Natural killer cell treated with Interleukin-12 subunit alpha and Interleukin-12 subunit beta and Interleukin-15 and Interleukin-18, amount 100 ng/mL, for 72 hours (primary cell): ENCODE measurements around the gene SV2C. TPM values are rescaled to one million over a fixed set of nuclear protein-coding genes. Genes with fewer than 3 reads are reported as not detected.

ENCODE experiments used
- ATAC-seq, 2 donors: fragments of 150-1000 bp; cut with Tn5 transposase in 1 of 2; sonication (Bioruptor Pico), chemical (Tn5 transposase) in 1 of 2; 2 replicates each; pipeline ENCODE4 v1.10.0; 2021
- DNase-seq: peaks from one replicate; pipeline ENCODE4 v3.0.0; 2022; ENCODE audit warnings: low spot score
- H3K27ac Mint-ChIP-seq, 2 donors: 1 replicate in 1 of 2; 2 replicates in 1 of 2; pipeline ENCODE4 v1.8.0; 2022; ENCODE audit warnings: mixed read lengths in 2 of 2, mild to moderate bottlenecking in 1 of 2, moderate library complexity in 1 of 2
- H3K27me3 Mint-ChIP-seq, 2 donors: 1 replicate in 1 of 2; 2 replicates in 1 of 2; pipeline ENCODE4 v1.8.0; 2022; ENCODE audit warnings: mixed read lengths in 2 of 2
- H3K36me3 Mint-ChIP-seq: one replicate; pipeline ENCODE4 v1.8.0; 2022; ENCODE audit warnings: mixed read lengths
- H3K4me1 Mint-ChIP-seq, 2 donors: 1 replicate in 1 of 2; 2 replicates in 1 of 2; pipeline ENCODE4 v1.8.0; 2022; ENCODE audit warnings: low read depth in 2 of 2, mixed read lengths in 2 of 2, mild to moderate bottlenecking in 1 of 2
- H3K4me3 Mint-ChIP-seq: one replicate; pipeline ENCODE4 v1.8.0; 2022; ENCODE audit warnings: mixed read lengths
- H3K9me3 Mint-ChIP-seq: 2 replicates; pipeline ENCODE4 v1.8.0; 2022; ENCODE audit warnings: mixed read lengths
- total RNA-seq, 2 donors: library from RNA; stranded (reverse); gene quantifications; one replicate each; pipeline ENCODE4 v1.2.3, GENCODE V29; 2022

The SV2C gene
- total RNA-seq, 2 donors from 2014 or later: 0.06 TPM; not detected in 1

DNA sequence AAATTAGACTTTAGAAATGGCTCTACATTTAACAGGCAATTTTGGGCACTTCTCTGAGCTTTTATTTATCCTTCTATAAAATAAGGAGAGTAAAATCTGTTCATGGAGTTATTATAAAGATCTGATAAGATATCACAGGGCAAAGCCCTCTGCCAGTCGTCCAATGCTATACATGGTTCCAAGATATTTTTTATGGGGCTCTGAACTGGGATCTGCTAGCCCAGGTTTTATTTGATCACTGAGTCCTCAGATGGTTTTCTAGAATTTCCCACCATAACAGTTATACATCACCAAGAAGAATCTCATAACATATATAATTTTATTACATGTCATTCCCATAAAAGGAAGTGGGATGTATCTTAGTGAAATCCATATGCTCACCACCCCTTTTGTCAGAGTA is 296.7 kb downstream of the SV2C start:
- Mint-ChIP-seq H3K27ac (peak overlapping the region in 1 of 2 donors; percentile 27), H3K4me1 (peaks cover 31 to 34% of the 10 kb centered on the region in 2 donors), H3K27me3 (no peaks in the 10 kb centered on the region), H3K4me3 (no peak overlapping the region), H3K9me3 (no peaks in the 10 kb centered on the region), H3K36me3 (no peaks in the 10 kb centered on the region)
- ATAC-seq (no peak), DNase-seq (no peak)

DNA sequence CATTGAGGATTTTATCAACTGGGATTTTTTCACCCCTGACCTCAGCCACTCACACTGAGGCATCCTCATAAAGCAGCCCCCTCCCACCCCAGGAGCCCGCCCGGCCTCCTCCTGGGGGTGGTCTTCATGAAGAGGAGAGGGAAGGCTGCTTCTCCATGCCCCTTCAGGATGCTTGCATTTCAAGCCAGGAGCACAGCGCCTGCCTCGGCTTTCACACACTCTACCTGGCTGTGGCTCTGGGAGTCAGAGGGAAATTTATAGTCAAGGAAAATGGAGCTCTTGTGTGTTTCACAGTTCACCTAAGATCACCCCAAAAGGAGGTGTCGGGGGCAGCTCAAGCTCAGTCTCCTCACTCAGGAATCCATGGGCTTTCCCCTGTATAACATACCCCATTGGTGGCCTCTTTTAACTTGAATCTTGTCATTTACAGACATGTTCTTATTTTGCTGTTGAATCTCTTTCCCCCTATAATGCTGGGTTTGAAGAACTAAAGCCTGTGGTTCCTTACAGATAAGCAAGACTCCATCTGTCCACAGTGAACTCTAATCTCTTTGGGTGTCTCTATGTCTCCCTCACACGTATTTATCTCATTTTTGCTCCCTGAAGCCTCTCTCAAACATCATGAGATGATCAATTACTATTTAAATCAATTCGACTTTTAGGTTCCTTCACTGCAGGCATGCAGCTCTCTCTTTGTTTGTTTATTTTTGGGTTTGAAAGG is 297.3 kb downstream of the SV2C start:
- H3K4me1 Mint-ChIP-seq: peaks cover 37 to 40% of the 10 kb centered on the region in 2 donors
- H3K27ac Mint-ChIP-seq: peak overlapping the region in 1 of 2 donors; percentile 1
- ATAC-seq: no peak
- DNase-seq: no peak
- no peaks in the 10 kb centered on the region for H3K36me3 Mint-ChIP-seq
- H3K4me3 Mint-ChIP-seq: no peak overlapping the region
- H3K27me3 Mint-ChIP-seq: no peaks in the 10 kb centered on the region
- H3K9me3 Mint-ChIP-seq: no peaks in the 10 kb centered on the region

- no peaks in the 10 kb centered on the region for H3K36me3 Mint-ChIP-seq
- H3K4me3 Mint-ChIP-seq: no peak overlapping the region
- H3K27ac Mint-ChIP-seq: peak overlapping the region; percentile 23 to 32
- no peak for DNase-seq
- H3K27me3 Mint-ChIP-seq: no peaks in the 10 kb centered on the region
- H3K4me1 Mint-ChIP-seq: peaks cover 34 to 38% of the 10 kb centered on the region in 2 donors
- no peaks in the 10 kb centered on the region for H3K9me3 Mint-ChIP-seq
- peak in 1 of 2 donors; percentile 13 for ATAC-seq
Observed at GRCh38 chr5:76383126-76383832, 300.1 kb downstream of the SV2C start.

DNA sequence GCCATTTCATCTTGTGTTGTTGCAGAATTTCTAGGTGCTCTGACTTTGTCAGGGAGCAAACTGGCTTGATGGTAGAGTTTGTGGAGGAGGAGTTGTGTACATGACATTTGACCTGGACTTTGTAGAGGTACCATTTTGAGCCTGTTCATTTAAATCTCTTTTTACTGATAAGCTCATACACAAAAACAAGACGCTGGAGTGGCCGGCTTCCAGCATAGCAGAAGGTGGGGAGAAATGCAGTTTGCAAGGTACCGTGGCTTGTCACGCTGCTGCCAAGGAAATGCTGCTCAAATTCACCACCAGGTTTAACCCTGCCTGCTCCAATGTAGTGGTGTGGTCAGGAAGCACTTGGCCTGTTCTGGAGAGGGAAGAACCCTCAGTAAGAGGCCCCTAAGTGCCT is 301.0 kb downstream of the SV2C start:
- H3K27ac Mint-ChIP-seq: peak overlapping the region in 1 of 2 donors; percentile 47
- H3K9me3 Mint-ChIP-seq: no peaks in the 10 kb centered on the region
- no peaks in the 10 kb centered on the region for H3K36me3 Mint-ChIP-seq
- H3K4me3 Mint-ChIP-seq: no peak overlapping the region
- H3K27me3 Mint-ChIP-seq: no peaks in the 10 kb centered on the region
- H3K4me1 Mint-ChIP-seq: peaks cover 29 to 31% of the 10 kb centered on the region in 2 donors
- ATAC-seq: no peak
- DNase-seq: no peak

GRCh38 chr5:76384705-76385104 is 301.5 kb downstream of the SV2C start:
- no peaks in the 10 kb centered on the region for H3K36me3 Mint-ChIP-seq
- no peak overlapping the region for H3K27ac Mint-ChIP-seq
- ATAC-seq (no peak), DNase-seq (no peak)
- no peaks in the 10 kb centered on the region for H3K27me3 Mint-ChIP-seq
- no peaks in the 10 kb centered on the region for H3K9me3 Mint-ChIP-seq
- H3K4me1 Mint-ChIP-seq: peaks cover 25 to 27% of the 10 kb centered on the region in 2 donors
- no peak overlapping the region for H3K4me3 Mint-ChIP-seq

DNA sequence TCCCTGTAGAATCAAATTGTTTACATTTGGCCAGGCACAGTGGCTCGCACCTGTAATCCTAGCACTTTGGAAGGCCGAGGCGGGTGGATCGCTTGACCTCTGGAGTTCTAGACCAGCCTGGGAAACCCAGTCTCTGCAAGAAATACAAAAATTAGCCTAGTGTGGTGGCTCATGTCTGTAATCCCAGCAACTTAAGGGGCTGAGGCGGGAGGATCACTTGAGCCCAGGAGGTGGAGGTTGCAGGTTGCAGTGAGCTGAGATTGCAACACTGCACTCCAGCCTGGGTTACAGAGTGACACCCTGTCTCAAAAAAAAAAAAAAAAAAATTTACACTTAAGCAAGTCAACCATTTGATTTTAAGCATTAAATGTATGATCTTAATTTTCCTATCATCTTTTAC is 302.4 kb downstream of the SV2C start:
- H3K36me3 Mint-ChIP-seq: no peaks in the 10 kb centered on the region
- no peak for ATAC-seq
- H3K27ac Mint-ChIP-seq: no peak overlapping the region

DNA sequence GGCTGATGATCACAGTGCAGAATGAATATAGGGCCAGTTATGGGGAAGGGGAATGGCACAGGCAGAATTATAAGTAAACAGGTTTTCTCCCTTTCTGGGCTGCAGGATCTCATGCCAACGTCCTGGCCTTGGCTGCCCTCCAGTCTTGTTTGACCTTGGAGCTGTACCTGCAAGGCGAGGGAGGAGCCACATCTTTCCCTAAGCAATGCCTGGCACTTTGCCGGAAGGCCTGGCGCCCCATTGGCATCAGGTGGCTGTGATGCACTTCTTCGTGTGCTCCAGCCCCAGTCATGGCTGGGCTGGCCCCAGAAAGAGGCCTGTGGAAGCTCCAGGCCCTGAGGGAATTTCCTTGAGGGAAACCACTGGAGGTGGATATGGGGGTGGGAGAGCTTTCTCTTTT is 303.2 kb downstream of the SV2C start:
- ATAC-seq (no peak), DNase-seq (no peak)
- no peaks in the 10 kb centered on the region for H3K9me3 Mint-ChIP-seq
- H3K27me3 Mint-ChIP-seq: no peaks in the 10 kb centered on the region
- no peak overlapping the region for H3K4me3 Mint-ChIP-seq
- peaks cover 31 to 41% of the 10 kb centered on the region in 2 donors for H3K4me1 Mint-ChIP-seq
- H3K36me3 Mint-ChIP-seq: no peaks in the 10 kb centered on the region
- no peak overlapping the region for H3K27ac Mint-ChIP-seq

More for the DNA sequence above, 302.4 kb downstream of the SV2C start:
- Mint-ChIP-seq H3K9me3 (no peaks in the 10 kb centered on the region), H3K4me3 (no peak overlapping the region), H3K4me1 (peaks cover 33% of the 10 kb centered on the region in 2 donors), H3K27me3 (no peaks in the 10 kb centered on the region)
- no peak for DNase-seq

GRCh38 chr5:76388236-76388635 is 305.1 kb downstream of the SV2C start:
- Mint-ChIP-seq H3K27ac (no peak overlapping the region), H3K4me3 (no peak overlapping the region), H3K9me3 (no peaks in the 10 kb centered on the region), H3K36me3 (no peaks in the 10 kb centered on the region), H3K4me1 (peaks cover 38 to 47% of the 10 kb centered on the region in 2 donors), H3K27me3 (no peaks in the 10 kb centered on the region)
- ATAC-seq (no peak), DNase-seq (no peak)

GRCh38 chr5:76388791-76389512 is 305.8 kb downstream of the SV2C start:
- no peaks in the 10 kb centered on the region for H3K36me3 Mint-ChIP-seq
- peaks cover 36 to 45% of the 10 kb centered on the region in 2 donors for H3K4me1 Mint-ChIP-seq
- no peaks in the 10 kb centered on the region for H3K9me3 Mint-ChIP-seq
- DNase-seq (no peak), ATAC-seq (no peak)
- H3K4me3 Mint-ChIP-seq: no peak overlapping the region
- H3K27me3 Mint-ChIP-seq: no peaks in the 10 kb centered on the region
- no peak overlapping the region for H3K27ac Mint-ChIP-seq

DNA sequence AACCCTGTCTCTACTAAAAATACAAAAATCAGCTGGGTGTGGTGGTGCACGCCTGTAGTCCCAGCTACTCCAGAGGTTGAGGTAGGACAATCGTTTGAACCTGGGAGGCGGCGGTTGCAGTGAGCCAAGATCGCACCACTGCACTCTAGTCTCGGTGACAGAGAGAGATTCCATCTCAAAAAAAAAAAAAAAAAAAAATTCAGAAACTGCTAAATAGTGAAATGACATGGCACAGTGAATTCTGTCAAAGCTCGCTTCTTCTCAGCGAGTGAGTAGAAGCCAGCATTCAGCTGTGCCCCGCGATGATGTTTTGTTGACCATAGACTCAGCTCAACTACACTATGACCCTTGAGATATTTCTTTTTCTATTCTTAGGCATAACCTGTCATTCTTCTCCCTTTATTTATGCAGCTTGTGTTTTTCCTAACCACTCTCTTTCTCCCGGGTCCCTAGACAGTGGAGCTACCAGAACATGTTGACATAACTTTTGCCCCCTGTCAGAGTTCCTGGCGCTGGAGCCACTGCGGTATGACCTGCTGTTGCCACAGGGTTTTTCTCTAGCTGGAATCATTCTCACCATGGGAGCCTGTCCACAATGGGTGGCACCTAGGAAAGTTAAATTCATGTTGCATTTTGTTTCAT is 306.5 kb downstream of the SV2C start:
- DNase-seq: no peak
- H3K27ac Mint-ChIP-seq: peak overlapping the region in 1 of 2 donors; percentile 63
- H3K4me3 Mint-ChIP-seq: no peak overlapping the region
- no peaks in the 10 kb centered on the region for H3K36me3 Mint-ChIP-seq
- no peak for ATAC-seq
- H3K4me1 Mint-ChIP-seq: peaks cover 39 to 48% of the 10 kb centered on the region in 2 donors
- H3K27me3 Mint-ChIP-seq: no peaks in the 10 kb centered on the region
- no peaks in the 10 kb centered on the region for H3K9me3 Mint-ChIP-seq

- no peaks in the 10 kb centered on the region for H3K27me3 Mint-ChIP-seq
- H3K4me3 Mint-ChIP-seq: peak overlapping the region; percentile 34
- H3K36me3 Mint-ChIP-seq: no peaks in the 10 kb centered on the region
- no peaks in the 10 kb centered on the region for H3K9me3 Mint-ChIP-seq
- peaks cover 33 to 46% of the 10 kb centered on the region in 2 donors for H3K4me1 Mint-ChIP-seq
- peak overlapping the region; percentile 53 to 63 for H3K27ac Mint-ChIP-seq
- ATAC-seq: no peak
- DNase-seq: no peak
Observed at GRCh38 chr5:76391014-76391413, 307.8 kb downstream of the SV2C start.

GRCh38 chr5:76393035-76393680 is 310.0 kb downstream of the SV2C start:
- peak overlapping the region; percentile 90 to 91 for H3K27ac Mint-ChIP-seq
- peak; percentile 67 to 73 for ATAC-seq
- peaks cover 37 to 52% of the 10 kb centered on the region in 2 donors for H3K4me1 Mint-ChIP-seq
- no peaks in the 10 kb centered on the region for H3K9me3 Mint-ChIP-seq
- H3K4me3 Mint-ChIP-seq: peak overlapping the region; percentile 50
- H3K36me3 Mint-ChIP-seq: no peaks in the 10 kb centered on the region
- H3K27me3 Mint-ChIP-seq: no peaks in the 10 kb centered on the region
- no peak for DNase-seq

DNA sequence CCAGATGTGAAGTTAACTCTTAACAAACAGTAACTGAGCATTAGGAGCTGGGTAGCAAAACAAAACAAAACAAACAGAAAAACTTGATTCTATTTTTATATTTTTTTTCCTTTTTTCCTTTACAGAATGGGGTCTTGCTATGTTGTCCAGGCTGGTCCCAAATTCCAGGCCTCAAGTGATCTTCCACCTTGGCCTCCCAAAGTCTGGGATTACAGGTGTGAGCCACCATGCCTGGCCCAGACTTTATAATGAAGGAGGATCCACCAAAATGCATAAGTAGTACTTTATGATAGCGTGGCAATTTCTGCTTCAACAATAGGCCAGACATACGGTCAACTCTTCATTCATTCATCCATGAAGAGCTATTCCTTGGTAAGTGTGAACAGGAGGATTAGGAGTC is 314.0 kb downstream of the SV2C start:
- Mint-ChIP-seq H3K4me1 (peaks cover 42 to 55% of the 10 kb centered on the region in 2 donors), H3K9me3 (no peaks in the 10 kb centered on the region), H3K36me3 (no peaks in the 10 kb centered on the region), H3K4me3 (no peak overlapping the region), H3K27me3 (no peaks in the 10 kb centered on the region), H3K27ac (peak overlapping the region in 1 of 2 donors; percentile 7)
- no peak for DNase-seq
- no peak for ATAC-seq
